ENCODE data around the gene PRRT1B. TPM values are rescaled to one million over a fixed set of nuclear protein-coding genes. Genes with fewer than 3 reads are reported as not detected.

PRRT1B gene
- total and polyA plus RNA-seq, 2 of the 4 experiments (the other 2 are of a cell fraction), result not detected

DNA sequence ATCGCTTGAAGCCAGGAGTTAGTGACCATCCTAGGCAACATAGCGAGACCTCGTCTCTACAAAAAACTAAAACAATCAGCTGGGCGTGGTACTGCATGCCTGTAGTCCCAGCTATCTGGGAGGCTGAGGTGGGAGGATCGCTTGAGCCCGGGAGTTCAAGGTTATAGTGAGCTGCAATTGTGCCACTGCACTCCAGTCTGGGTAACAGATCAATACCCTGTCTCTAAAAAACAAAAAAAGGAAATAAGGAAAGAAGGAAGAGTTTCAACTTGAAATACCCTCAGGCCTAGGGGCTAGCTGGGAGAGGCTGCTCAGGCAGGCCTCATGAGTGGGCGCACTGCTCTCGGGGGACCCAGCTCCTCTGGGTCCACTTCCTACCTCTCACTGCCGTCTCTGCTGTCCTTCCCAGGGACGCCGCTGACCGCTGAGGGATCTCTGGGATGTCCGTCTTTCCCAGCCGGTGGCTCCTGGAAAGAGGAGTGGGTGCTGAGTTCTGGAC lies 56.4 kb downstream of the PRRT1B start:
- Histone ChIP-seq H4K20me1 (ENCODE audit: insufficient read depth, low read length) (no peaks in the 10 kb centered on the region), H3K27me3 (ENCODE audit: control insufficient read depth, insufficient read depth, low read length) (no peaks in the 10 kb centered on the region), H3K56ac (ENCODE audit: extremely low read depth, insufficient read depth, low read length) (no peak overlapping the region), H2AK9ac (replicated peaks; ENCODE audit: low read depth, low read length, poor library complexity) (no peak overlapping the region), H2BK20ac (ENCODE audit: low read depth, low read length) (no peak overlapping the region), H3K36me3 (ENCODE audit: control insufficient read depth, insufficient read depth, low read length) (peaks cover 27% of the 10 kb centered on the region), H3K27ac (ENCODE audit: insufficient read depth, low read length) (no peak overlapping the region), H2AFZ (replicated peaks; ENCODE audit: low read length, poor library complexity) (no peak overlapping the region), H2BK5ac (ENCODE audit: low read depth, low read length, poor library complexity, severe bottlenecking) (no peak overlapping the region), H4K5ac (ENCODE audit: low read depth, low read length) (no peak overlapping the region), H3K79me1 (ENCODE audit: low read depth in 1 of 2, low read length in 2 of 2) (peaks cover under 1 to 9% of the 10 kb centered on the region in 2 experiments; a peak in 2 of 4 replicates), H4K91ac (ENCODE audit: insufficient read depth, low read depth, low read length) (no peak overlapping the region), H4K8ac (ENCODE audit: low read depth in 2 of 2, low read length in 2 of 2) (no peak overlapping the region), H3K14ac (replicated peaks; ENCODE audit: low read depth, low read length) (no peak overlapping the region), H3K23ac (ENCODE audit: low read depth, low read length) (no peak overlapping the region), H2BK120ac (ENCODE audit: low read depth, low read length) (no peak overlapping the region), H3K4ac (ENCODE audit: low read depth, low read length) (no peak overlapping the region), H3K9me3 (ENCODE audit: control insufficient read depth, insufficient read depth, low read length) (no peaks in the 10 kb centered on the region), H3K4me3 (ENCODE audit: insufficient read depth, low read depth, low read length) (no peak overlapping the region), H3K4me1 (ENCODE audit: control insufficient read depth, insufficient read depth, low read length) (peaks cover 6% of the 10 kb centered on the region), H2BK15ac (ENCODE audit: low read depth, low read length) (no peak overlapping the region), H3K9ac (ENCODE audit: low read depth, low read length) (no peak overlapping the region), H3K4me2 (ENCODE audit: low read depth, low read length) (no peak overlapping the region), H2AK5ac (ENCODE audit: low read depth, low read length) (no peak overlapping the region), H3K9me1 (ENCODE audit: insufficient read depth, low read length) (peaks cover 9% of the 10 kb centered on the region), H3K18ac (ENCODE audit: low read depth, low read length) (no peak overlapping the region)
- DNase-seq (no peak), ATAC-seq (ENCODE audit: low read depth) (no peak)
- in situ Hi-C loops (cut with MboI; ENCODE audit: low sequenced_read_pairs), result no loop called here
- ChIA-PET CTCF (interaction anchor here (1.6 kb wide), 1 partner anchor 10 kb away, joined by 5 read pairs; no protein-coding TSS in a partner anchor), POLR2A (ENCODE audit: unreplicated experiment) (interaction anchor here (0.6 kb wide), 2 partner anchors 103 to 549 kb away, joined by 5 read pairs; no protein-coding TSS in a partner anchor)
- dilution Hi-C loops (cut with HindIII; ENCODE audit: low sequenced_read_pairs, unreplicated experiment), result no loop called here
- TF ChIP-seq POLR2A (IDR thresholded peaks at IDR 0.05; ENCODE audit: low read depth, low read length) (no peak), BHLHE40 (IDR thresholded peaks at IDR 0.05; ENCODE audit: low read depth, low read length) (no peak), CEBPB (IDR thresholded peaks at IDR 0.05; ENCODE audit: low read depth, low read length) (no peak), MXI1 (IDR thresholded peaks at IDR 0.05; ENCODE audit: borderline replicate concordance, low read depth, low read length) (no peak), RFX5 (IDR thresholded peaks at IDR 0.05; ENCODE audit: low read depth, low read length) (no peak), MAFK (IDR thresholded peaks at IDR 0.05; ENCODE audit: low read depth, low read length) (no peak), RCOR1 (IDR thresholded peaks at IDR 0.05; ENCODE audit: insufficient replicate concordance, low read length) (no peak), NFE2L2 (IDR thresholded peaks at IDR 0.05; ENCODE audit: low read depth, low read length) (no peak), SMC3 (IDR thresholded peaks at IDR 0.05; ENCODE audit: low read depth, low read length) (no peak), MAZ (IDR thresholded peaks at IDR 0.05; ENCODE audit: borderline replicate concordance, low read depth, low read length) (no peak), FOS (IDR thresholded peaks at IDR 0.05; ENCODE audit: low read depth, low read length) (no peak)
- TF ChIP-seq, protein P1, sequence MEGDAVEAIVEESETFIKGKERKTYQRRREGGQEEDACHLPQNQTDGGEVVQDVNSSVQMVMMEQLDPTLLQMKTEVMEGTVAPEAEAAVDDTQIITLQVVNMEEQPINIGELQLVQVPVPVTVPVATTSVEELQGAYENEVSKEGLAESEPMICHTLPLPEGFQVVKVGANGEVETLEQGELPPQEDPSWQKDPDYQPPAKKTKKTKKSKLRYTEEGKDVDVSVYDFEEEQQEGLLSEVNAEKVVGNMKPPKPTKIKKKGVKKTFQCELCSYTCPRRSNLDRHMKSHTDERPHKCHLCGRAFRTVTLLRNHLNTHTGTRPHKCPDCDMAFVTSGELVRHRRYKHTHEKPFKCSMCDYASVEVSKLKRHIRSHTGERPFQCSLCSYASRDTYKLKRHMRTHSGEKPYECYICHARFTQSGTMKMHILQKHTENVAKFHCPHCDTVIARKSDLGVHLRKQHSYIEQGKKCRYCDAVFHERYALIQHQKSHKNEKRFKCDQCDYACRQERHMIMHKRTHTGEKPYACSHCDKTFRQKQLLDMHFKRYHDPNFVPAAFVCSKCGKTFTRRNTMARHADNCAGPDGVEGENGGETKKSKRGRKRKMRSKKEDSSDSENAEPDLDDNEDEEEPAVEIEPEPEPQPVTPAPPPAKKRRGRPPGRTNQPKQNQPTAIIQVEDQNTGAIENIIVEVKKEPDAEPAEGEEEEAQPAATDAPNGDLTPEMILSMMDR (conservative IDR thresholded peaks at IDR 0.05; ENCODE audit: low read depth, low read length), result no peak
- TF ChIP-seq, protein P2, sequence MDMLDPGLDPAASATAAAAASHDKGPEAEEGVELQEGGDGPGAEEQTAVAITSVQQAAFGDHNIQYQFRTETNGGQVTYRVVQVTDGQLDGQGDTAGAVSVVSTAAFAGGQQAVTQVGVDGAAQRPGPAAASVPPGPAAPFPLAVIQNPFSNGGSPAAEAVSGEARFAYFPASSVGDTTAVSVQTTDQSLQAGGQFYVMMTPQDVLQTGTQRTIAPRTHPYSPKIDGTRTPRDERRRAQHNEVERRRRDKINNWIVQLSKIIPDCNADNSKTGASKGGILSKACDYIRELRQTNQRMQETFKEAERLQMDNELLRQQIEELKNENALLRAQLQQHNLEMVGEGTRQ (IDR thresholded peaks at IDR 0.05; ENCODE audit: low read depth, low read length), result no peak
- no TSS peak for BruUV-seq (replicated peaks)
- intact Hi-C loops (cut with micrococcal nuclease), result no loop called here
- no CpG with 5 or more reads among the region's 14 CpGs for WGBS, 2 experiments (ENCODE audit: extremely low coverage in 2 of 2, insufficient read length in 1 of 2)

All from IMR-90 (cell line).